Measurements from ENCODE around the gene WWC2.

DNA sequence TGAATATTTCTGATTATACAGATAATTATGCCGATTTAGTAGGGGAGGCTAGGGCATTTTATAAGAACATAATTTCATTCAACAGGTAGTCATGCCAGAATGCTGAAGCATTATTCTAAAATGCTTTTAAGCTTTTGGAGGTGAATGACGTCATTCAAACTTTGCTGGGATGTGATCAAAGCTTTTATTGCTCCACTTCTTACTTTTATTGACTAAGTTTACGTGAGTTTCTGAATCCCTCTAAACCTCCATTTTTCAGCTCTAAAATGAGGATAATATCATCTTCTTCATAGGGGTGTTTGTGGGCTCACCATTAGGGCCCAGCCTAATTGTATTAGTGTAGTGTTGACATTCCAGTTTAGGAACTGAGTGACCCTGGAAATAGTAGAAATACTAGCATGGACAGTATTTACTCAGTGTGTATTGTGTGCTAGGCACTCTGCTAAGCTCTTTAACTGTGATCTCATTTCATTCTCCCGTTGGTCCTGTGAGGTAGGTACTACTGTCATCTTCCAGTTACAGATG is 3.0 kb downstream of the WWC2 start:
- TF ChIP-seq, protein P1, sequence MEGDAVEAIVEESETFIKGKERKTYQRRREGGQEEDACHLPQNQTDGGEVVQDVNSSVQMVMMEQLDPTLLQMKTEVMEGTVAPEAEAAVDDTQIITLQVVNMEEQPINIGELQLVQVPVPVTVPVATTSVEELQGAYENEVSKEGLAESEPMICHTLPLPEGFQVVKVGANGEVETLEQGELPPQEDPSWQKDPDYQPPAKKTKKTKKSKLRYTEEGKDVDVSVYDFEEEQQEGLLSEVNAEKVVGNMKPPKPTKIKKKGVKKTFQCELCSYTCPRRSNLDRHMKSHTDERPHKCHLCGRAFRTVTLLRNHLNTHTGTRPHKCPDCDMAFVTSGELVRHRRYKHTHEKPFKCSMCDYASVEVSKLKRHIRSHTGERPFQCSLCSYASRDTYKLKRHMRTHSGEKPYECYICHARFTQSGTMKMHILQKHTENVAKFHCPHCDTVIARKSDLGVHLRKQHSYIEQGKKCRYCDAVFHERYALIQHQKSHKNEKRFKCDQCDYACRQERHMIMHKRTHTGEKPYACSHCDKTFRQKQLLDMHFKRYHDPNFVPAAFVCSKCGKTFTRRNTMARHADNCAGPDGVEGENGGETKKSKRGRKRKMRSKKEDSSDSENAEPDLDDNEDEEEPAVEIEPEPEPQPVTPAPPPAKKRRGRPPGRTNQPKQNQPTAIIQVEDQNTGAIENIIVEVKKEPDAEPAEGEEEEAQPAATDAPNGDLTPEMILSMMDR (conservative IDR thresholded peaks at IDR 0.05): no peak
- TF ChIP-seq ZFX (IDR thresholded peaks at IDR 0.05): no peak

Data from C4-2B (cell line).